HG03571 (cell line): ENCODE data around the gene FOLR2.
"Not testable (repeated sequence)": the region's sequence is repeated elsewhere in the genome, so short reads cannot be mapped to it uniquely, and the experiment has no call there.

Experiments used
- ATAC-seq: cut with Tn5 transposase; IDR thresholded peaks from one replicate; pipeline ENCODE4 v1.9.1; 2021; ENCODE audit not compliant: unreplicated experiment

The FOLR2 gene

GRCh38 chr11:72204886-72205285 lies 11.7 kb upstream of the FOLR2 start:
- ATAC-seq: no peak

DNA sequence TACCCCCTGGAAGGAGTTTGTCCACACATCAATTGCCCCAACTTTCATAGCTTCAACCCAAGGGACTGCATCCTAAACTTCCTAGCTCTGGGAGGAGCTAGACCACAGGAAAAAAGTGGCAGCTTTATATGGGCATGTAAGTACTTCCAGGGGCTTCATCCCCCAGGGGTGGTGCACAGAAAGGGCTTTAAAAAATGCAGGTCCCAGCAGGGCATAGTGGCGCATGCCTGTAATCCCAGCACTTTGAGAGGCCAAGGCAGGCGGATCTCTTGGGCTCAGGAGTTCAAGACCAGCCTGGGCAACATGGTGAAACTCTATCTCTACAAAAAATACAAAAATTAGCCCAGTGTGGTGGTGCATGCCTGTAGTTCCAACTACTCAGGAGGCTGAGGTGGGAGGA lies 9.8 kb upstream of the FOLR2 start:
- not testable (repeated sequence) for ATAC-seq

- ATAC-seq: no peak
Measured at GRCh38 chr11:72208281-72208680, 8.3 kb upstream of the FOLR2 start.

DNA sequence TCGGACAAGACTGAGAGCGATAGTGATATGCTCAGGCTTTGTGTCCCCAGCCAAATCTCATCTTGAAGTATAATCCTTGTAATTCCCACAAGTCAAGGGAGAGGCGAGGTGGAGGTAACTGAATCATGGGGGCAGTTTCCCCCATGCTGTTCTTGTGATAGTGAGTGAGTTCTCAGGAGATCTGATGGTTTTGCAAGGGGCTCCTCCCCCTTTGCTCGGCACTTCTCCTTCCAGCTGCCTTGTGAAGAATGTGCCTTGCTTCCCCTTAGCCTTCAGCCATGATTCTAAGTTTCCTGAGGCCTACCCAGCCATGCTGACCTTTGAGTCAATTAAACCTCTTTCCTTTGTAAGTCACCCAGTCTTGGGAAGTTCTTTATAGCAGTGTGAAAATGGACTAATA lies 7.5 kb upstream of the FOLR2 start:
- no peak for ATAC-seq

- ATAC-seq: no peak
Measured at GRCh38 chr11:72217841-72218240, 1.2 kb downstream of the FOLR2 start.

DNA sequence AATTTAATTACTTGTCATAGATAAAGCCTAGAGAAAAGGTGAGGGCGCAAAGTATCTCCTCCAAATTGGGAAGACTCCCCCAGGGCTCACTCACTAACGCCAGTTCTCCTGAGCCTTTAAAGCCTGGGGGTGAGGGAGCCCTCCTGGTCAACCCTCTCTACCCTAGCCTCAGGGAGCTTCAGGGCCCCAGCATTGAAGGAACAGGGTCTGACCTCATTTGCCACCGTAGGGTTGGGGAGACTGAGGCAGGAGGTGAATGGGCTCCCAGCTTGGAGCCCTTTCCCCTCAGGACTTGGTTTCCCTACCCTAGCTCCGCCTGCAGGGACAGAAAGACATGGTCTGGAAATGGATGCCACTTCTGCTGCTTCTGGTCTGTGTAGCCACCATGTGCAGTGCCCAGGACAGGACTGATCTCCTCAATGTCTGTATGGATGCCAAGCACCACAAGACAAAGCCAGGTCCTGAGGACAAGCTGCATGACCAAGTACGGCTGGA lies 1.7 kb downstream of the FOLR2 start:
- no peak for ATAC-seq

DNA sequence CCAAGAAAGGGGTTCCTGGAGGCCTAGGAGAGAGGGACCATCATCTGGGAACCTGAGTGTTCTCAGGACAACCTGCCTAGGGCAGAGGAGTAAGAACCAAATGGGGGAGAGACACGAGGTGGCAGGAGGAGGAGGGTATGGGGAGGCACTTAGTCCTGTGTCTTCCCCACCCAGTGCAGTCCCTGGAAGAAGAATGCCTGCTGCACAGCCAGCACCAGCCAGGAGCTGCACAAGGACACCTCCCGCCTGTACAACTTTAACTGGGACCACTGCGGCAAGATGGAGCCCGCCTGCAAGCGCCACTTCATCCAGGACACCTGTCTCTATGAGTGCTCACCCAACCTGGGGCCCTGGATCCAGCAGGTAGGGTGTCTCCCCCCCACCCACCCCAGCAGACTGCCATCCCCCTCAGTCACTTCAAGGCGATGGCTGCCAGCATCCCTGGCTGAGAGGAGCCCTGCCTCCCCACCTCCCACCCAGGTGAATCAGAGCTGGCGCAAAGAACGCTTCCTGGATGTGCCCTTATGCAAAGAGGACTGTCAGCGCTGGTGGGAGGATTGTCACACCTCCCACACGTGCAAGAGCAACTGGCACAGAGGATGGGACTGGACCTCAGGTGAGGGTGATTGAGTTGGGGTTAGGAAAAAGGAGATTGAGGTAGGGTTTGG lies 4.2 kb downstream of the FOLR2 start:
- no peak for ATAC-seq

DNA sequence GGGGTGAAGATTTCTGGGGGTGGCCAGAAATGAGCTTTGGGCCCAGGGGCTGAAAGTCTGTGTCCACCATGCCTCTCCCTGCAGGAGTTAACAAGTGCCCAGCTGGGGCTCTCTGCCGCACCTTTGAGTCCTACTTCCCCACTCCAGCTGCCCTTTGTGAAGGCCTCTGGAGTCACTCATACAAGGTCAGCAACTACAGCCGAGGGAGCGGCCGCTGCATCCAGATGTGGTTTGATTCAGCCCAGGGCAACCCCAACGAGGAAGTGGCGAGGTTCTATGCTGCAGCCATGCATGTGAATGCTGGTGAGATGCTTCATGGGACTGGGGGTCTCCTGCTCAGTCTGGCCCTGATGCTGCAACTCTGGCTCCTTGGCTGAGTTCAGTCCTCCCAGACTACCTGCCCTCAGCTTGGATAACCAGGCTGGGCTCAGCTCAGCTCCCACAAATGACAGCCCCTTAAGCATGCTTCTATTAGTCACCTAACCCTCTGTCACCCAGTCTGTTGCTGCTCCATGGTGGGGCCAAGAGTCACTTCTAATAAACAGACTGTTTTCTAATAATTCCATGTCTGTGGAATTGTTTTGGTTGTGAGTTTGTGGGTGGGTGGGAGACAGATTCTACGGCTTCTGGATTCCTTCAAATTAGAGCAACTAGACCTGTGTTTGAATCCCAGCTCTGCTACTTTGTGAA lies 4.9 kb downstream of the FOLR2 start:
- no peak for ATAC-seq

- ATAC-seq: no peak
Measured at GRCh38 chr11:72222106-72222891, 5.7 kb downstream of the FOLR2 start.

- peak; percentile 56 for ATAC-seq
Measured at GRCh38 chr11:72222907-72223614, 6.5 kb downstream of the FOLR2 start.

DNA sequence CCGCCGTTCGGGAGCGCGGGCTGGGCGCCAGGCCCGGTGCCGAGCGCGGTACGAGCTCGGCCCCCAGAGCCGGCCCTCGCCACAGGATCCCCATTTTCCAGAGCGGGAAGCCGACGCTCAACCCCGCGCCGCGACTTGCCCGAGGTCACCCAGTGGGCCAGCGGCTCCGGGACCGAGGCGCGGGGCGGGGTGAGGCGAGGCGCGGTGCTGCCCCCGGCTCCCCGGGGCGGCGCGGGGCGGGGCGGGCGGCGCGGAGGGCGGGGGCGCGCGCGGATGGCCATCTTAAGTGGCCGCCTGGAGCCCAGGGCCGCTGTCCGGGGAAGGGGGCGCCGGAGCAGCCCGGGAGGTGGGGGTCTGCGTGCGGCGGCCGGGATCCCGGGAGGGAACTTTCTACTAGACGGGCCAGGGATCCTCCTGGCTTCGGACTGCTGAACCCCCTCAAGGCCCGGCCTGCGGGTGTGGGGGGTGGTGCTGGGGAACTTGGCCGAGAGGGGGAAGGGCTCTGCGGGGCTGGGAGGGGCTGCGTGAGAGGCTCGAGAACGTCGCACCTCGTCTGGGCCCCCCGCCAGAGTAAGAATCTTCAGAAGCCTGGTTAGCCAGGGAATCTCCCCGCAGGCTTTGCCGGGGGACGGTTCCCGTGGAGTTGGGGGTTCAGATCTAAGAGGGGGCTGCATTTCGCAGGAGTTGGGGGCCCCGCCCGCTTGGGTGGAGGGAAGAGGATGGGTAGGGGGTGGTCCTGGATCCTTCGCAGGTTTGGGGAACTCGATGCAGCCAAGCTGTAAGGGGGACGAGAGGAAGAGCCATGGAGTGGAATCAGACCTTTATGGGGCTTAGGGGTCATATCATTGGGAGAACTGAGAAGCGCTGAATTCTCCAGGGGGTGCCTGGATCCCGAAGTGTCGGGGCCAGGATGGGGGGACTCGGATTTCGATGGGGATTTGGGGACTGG lies 7.3 kb downstream of the FOLR2 start:
- ATAC-seq: peak; percentile 35

DNA sequence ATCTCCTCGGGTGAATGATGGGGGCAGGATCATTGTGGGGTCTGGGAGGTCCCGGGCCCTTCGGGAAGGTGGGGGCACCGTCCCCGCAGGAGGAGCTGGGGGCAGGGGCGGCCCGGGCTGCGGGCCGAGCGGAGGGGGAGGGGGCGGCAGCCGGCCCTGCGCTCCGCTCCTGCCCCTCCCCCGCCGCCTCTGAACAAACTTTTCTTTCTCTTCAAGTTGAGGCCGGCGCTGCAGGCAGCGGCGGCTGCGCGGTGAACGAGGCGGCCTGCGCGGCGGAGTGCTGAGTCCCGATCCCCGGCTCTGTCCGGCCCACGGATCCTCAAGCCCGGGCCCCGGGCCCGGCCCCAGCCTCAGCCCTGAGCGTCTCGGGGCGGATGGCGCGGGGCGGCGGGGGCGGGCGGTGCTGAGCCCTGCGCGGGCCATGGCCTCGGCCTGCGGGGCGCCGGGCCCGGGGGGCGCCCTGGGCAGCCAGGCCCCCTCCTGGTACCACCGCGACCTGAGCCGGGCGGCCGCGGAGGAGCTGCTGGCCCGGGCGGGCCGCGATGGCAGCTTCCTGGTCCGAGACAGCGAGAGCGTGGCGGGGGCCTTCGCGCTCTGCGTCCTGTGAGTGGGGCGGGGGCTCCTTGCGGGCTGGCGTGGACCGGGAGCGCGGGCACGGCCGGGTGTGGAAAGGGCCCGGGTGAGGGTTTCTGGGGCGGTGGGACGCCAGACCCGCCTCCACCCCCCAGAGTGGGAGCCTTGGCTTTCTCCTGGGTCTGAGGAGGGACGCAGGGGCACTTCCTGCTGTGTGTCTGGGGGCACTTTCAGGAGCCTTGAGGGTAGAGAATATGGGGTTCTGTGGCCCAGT lies 8.2 kb downstream of the FOLR2 start, which contains the start of gene INPPL1:
Gene INPPL1, plus strand, starts transcription at position 204 of the 847 bp plus-strand sequence. Its CDS starts 218 bp downstream, at position 422.
- no peak for ATAC-seq

DNA sequence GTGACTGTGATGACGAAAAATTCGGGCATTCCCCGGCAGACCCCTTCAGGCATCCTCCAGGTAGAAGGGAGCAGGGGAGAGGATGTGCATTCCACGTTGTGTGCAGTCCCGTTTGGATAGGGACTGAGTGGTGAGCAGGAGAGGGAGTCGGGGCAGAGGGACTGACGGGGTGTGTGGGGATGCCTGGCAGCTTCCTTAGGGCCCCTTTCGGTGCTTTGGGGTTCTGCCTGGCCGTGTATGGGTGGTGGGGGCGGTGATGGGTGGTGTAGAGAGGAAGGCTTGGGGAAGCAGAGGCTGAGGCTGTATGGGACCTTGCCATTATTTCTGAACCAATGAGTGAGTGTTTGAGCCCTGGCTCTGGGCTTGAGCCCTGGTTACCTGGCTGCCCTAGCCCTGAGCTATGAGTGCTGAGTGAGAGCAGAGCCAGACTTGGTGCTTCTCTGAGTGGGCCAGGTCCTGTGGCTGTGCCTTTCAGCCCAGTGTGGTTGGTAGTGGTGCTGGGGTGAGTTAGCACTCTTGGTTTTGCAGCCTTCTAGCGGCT lies 8.9 kb downstream of the FOLR2 start:
- ATAC-seq: no peak

- no peak for ATAC-seq
Measured at GRCh38 chr11:72226701-72227100, 10.1 kb downstream of the FOLR2 start.

GRCh38 chr11:72227316-72228228 lies 11.0 kb downstream of the FOLR2 start:
- ATAC-seq: no peak

- no peak for ATAC-seq
Measured at GRCh38 chr11:72228229-72228843, 11.7 kb downstream of the FOLR2 start.

GRCh38 chr11:72228844-72229231 lies 12.2 kb downstream of the FOLR2 start:
- ATAC-seq: no peak
